Endothelial cell of umbilical vein (primary cell): Measurements from ENCODE around the gene NCOA7.

Experiments
- CTCF ChIP-seq, 2 donors: IDR thresholded peaks; 1 replicate in 1 of 2; 2 replicates in 1 of 2; pipeline ENCODE4 v1.5.1; 2011; ENCODE audit warnings: low read length in 2 of 2, mild to moderate bottlenecking in 2 of 2, moderate library complexity in 2 of 2, control low read depth in 1 of 2, inconsistent platforms in 1 of 2, low read depth in 1 of 2; ENCODE audit not compliant: insufficient read depth in 1 of 2; ENCODE audit errors: extremely low read depth in 1 of 2
- EZH2 ChIP-seq: IDR thresholded peaks from 2 replicates; pipeline ENCODE4 v1.6.1; 2012; ENCODE audit warnings: borderline replicate concordance, low read depth, mild to moderate bottlenecking, moderate library complexity, low read length, inconsistent platforms; ENCODE audit not compliant: severe bottlenecking
- JUN ChIP-seq: IDR thresholded peaks from 2 replicates; pipeline ENCODE4 v1.6.1; 2011; ENCODE audit warnings: borderline replicate concordance, low read depth; ENCODE audit not compliant: insufficient read length, insufficient read depth
- MAX ChIP-seq: IDR thresholded peaks from 2 replicates; pipeline ENCODE4 v1.6.1; 2011; ENCODE audit not compliant: insufficient read depth, insufficient read length
- POLR2A ChIP-seq: IDR thresholded peaks from 2 replicates; pipeline ENCODE4 v1.6.1; 2012; ENCODE audit warnings: low read depth, mild to moderate bottlenecking, control low read depth, low read length
- POLR2AphosphoS5 ChIP-seq: IDR thresholded peaks from 2 replicates; pipeline ENCODE4 v1.6.1; 2012; ENCODE audit warnings: low read depth, mild to moderate bottlenecking, control low read depth, low read length, moderate library complexity; ENCODE audit not compliant: insufficient read depth

GRCh38 chr6:125949069-125949468, 158.3 kb downstream of the NCOA7 start:
- no peak for TF ChIP-seq CTCF (IDR thresholded peaks at IDR 0.05; ENCODE audit: extremely low read depth in 1 of 2, insufficient read depth in 1 of 2, low read depth in 1 of 2, low read length in 2 of 2)
- no peak for TF ChIP-seq POLR2A
- no peak for TF ChIP-seq EZH2
- no peak for TF ChIP-seq JUN
- TF ChIP-seq MAX: no peak
- no peak for TF ChIP-seq POLR2AphosphoS5
